Thyroid gland (tissue), 4 donors: ENCODE data around the gene MAML3. TPM values are rescaled to one million over a fixed set of nuclear protein-coding genes. Genes with fewer than 3 reads are reported as not detected.

Experiments
- DNase-seq, 2 donors: peaks; one replicate each; pipeline ENCODE4 v3.0.0-alpha.2; 2019
- H3K27ac ChIP-seq, 3 donors: fragments of 200-600 bp; sonication (generic); 1 replicate in 2 of 3; 2 replicates in 1 of 3; pipeline ENCODE4 v1.5.1; 2016 to 2019; ENCODE audit warnings: mild to moderate bottlenecking in 1 of 3, moderate library complexity in 1 of 3
- H3K27me3 ChIP-seq: fragments of 200-600 bp; sonication (generic); one replicate; pipeline ENCODE4 v1.5.1; 2019
- H3K36me3 ChIP-seq, 2 donors: fragments of 200-600 bp; sonication (generic); one replicate each; pipeline ENCODE4 v1.5.1; 2016 to 2019
- H3K4me1 ChIP-seq, 2 donors: fragments of 200-600 bp; sonication (generic); one replicate each; pipeline ENCODE4 v1.5.1; 2017 to 2019
- H3K4me3 ChIP-seq, 3 donors: fragments of 200-600 bp; sonication (generic); replicated peaks in 1 of 3; 1 replicate in 2 of 3; 2 replicates in 1 of 3; pipeline ENCODE4 v1.5.1; 2016; ENCODE audit warnings: mild to moderate bottlenecking in 1 of 3
- H3K9me3 ChIP-seq: fragments of 200-600 bp; sonication (generic); one replicate; pipeline ENCODE4 v1.5.1; 2017
- CTCF ChIP-seq, 6 experiments: fragments of 200-600 bp in 3 of 6; fragments of 450-650 bp in 3 of 6; sonication (generic) in 3 of 6; IDR thresholded peaks; one replicate each; pipeline ENCODE4 v1.5.1; 2016 to 2019; ENCODE audit warnings: antibody characterized with exemption in 6 of 6, mild to moderate bottlenecking in 2 of 6, inconsistent platforms in 1 of 6, moderate library complexity in 1 of 6
- POLR2A ChIP-seq, 2 donors: fragments of 450-650 bp; IDR thresholded peaks; one replicate each; pipeline ENCODE4 v1.6.1; 2017; ENCODE audit warnings: antibody characterized with exemption in 2 of 2, mild to moderate bottlenecking in 2 of 2, moderate library complexity in 1 of 2
- WGBS, 2 donors: methylation state at CpG; one replicate each; pipeline ENCODE4 v1.1.5; 2017; 5-methylcytosine and 5-hydroxymethylcytosine counted together
- intact Hi-C: fragments of 100-400 bp; cut with DNase I; formaldehyde crosslinking; loops from one replicate; pipeline ENCODE4 v1.15.1; 2023
- total RNA-seq, 4 donors: library from RNA; depleted of rRNA; stranded (reverse); fragments of >200 nt; gene quantifications; one replicate each; pipeline ENCODE4 v1.2.3, GENCODE V29; 2016

The MAML3 gene
- total RNA-seq, 4 donors from 2014 or later, result 5.7 to 14.1 (median 11.4) TPM

- DNase-seq, result no peak
- 88 to 93% methylated on average over 2 of the region's 2 CpGs for WGBS, 2 donors
- Histone ChIP-seq H3K36me3 (peaks cover 6 to 13% of the 10 kb centered on the region in 2 donors), H3K4me3 (no peak overlapping the region), H3K27me3 (no peaks in the 10 kb centered on the region), H3K27ac (no peak overlapping the region), H3K4me1 (peaks cover 0 to 11% of the 10 kb centered on the region in 2 donors), H3K9me3 (no peaks in the 10 kb centered on the region)
- intact Hi-C loops, result no loop called here
- TF ChIP-seq POLR2A (IDR thresholded peaks at IDR 0.05) (no peak), CTCF (IDR thresholded peaks at IDR 0.05) (no peak)
Observed at GRCh38 chr4:139682309-139682708, 471.7 kb downstream of the MAML3 start.

GRCh38 chr4:139676913-139677585, 476.9 kb downstream of the MAML3 start:
- no peak overlapping the region for H3K4me3 ChIP-seq
- H3K9me3 ChIP-seq, result no peaks in the 10 kb centered on the region
- H3K27ac ChIP-seq, result no peak overlapping the region
- 91 to 92% methylated on average over 4 of the region's 4 CpGs for WGBS, 2 donors
- DNase-seq, result no peak
- TF ChIP-seq POLR2A (IDR thresholded peaks at IDR 0.05) (no peak), CTCF (IDR thresholded peaks at IDR 0.05) (no peak)
- no peaks in the 10 kb centered on the region for H3K4me1 ChIP-seq
- H3K27me3 ChIP-seq, result no peaks in the 10 kb centered on the region
- intact Hi-C loops, result no loop called here
- H3K36me3 ChIP-seq, result peaks cover 6 to 13% of the 10 kb centered on the region in 2 donors

- H3K9me3 ChIP-seq, result no peaks in the 10 kb centered on the region
- TF ChIP-seq CTCF (IDR thresholded peaks at IDR 0.05), result no peak
- TF ChIP-seq POLR2A (IDR thresholded peaks at IDR 0.05), result no peak
- WGBS, 2 donors, result 87 to 93% methylated on average over 2 of the region's 2 CpGs
Observed at GRCh38 chr4:139676365-139676764, 477.6 kb downstream of the MAML3 start.

GRCh38 chr4:139675651-139676050, 478.3 kb downstream of the MAML3 start:
- H3K9me3 ChIP-seq, result no peaks in the 10 kb centered on the region
- no peaks in the 10 kb centered on the region for H3K4me1 ChIP-seq
- H3K4me3 ChIP-seq, result no peak overlapping the region
- H3K27ac ChIP-seq, result no peak overlapping the region
- intact Hi-C loops, result no loop called here
- no peak for DNase-seq
- H3K36me3 ChIP-seq, result peaks cover 6 to 13% of the 10 kb centered on the region in 2 donors
- TF ChIP-seq POLR2A (IDR thresholded peaks at IDR 0.05) (no peak), CTCF (IDR thresholded peaks at IDR 0.05) (no peak)
- 94 to 97% methylated on average over 9 of the region's 9 CpGs for WGBS, 2 donors
- H3K27me3 ChIP-seq, result no peaks in the 10 kb centered on the region

More at GRCh38 chr4:139676365-139676764, 477.6 kb downstream of the MAML3 start:
- H3K27me3 ChIP-seq, result no peaks in the 10 kb centered on the region
- no peak overlapping the region for H3K4me3 ChIP-seq
- no peak overlapping the region for H3K27ac ChIP-seq
- peaks cover 6 to 13% of the 10 kb centered on the region in 2 donors for H3K36me3 ChIP-seq
- H3K4me1 ChIP-seq, result no peaks in the 10 kb centered on the region
- no peak for DNase-seq
- intact Hi-C loops, result no loop called here

GRCh38 chr4:139674875-139675550, 479.0 kb downstream of the MAML3 start:
- Histone ChIP-seq H3K27me3 (no peaks in the 10 kb centered on the region), H3K36me3 (peaks cover 6 to 13% of the 10 kb centered on the region in 2 donors), H3K4me1 (no peaks in the 10 kb centered on the region), H3K4me3 (no peak overlapping the region), H3K9me3 (no peaks in the 10 kb centered on the region), H3K27ac (no peak overlapping the region)
- intact Hi-C loops, result no loop called here
- TF ChIP-seq CTCF (IDR thresholded peaks at IDR 0.05) (no peak), POLR2A (IDR thresholded peaks at IDR 0.05) (no peak)
- DNase-seq, result no peak
- 86 to 87% methylated on average over 10 of the region's 10 CpGs for WGBS, 2 donors
